NCI-H446 treated with DMSO at 0.1 percent for 48 hours (cell line): Measurements from ENCODE around the gene TMEM8B.

Experiments
- DNase-seq: peaks from one replicate; lab custom pipeline; 2025; lab: John Stamatoyannopoulos, UW

TMEM8B gene, protein sequence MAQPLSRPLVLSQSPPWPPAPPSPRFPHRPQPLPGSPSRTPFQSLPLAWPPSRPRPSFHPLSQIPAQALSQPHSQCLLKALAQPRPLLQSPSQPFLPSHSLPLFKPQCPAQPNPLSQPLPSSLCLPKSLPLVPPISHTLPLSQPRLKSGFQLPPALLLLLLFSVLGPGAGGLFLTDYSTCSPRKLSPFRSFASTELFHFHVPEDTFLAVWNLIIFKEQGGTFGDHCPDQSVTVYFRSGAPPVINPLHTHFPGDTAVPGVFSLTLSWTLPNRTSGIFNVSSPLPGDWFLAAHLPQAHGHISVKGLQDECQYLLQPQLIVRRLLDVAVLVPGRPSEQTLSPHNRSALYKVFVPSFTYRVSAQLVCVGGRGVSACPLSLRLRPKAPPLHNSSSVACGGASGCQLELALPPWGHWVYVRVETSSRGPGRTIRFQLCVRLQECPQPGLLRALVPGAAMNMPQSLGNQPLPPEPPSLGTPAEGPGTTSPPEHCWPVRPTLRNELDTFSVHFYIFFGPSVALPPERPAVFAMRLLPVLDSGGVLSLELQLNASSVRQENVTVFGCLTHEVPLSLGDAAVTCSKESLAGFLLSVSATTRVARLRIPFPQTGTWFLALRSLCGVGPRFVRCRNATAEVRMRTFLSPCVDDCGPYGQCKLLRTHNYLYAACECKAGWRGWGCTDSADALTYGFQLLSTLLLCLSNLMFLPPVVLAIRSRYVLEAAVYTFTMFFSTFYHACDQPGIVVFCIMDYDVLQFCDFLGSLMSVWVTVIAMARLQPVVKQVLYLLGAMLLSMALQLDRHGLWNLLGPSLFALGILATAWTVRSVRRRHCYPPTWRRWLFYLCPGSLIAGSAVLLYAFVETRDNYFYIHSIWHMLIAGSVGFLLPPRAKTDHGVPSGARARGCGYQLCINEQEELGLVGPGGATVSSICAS

DNA sequence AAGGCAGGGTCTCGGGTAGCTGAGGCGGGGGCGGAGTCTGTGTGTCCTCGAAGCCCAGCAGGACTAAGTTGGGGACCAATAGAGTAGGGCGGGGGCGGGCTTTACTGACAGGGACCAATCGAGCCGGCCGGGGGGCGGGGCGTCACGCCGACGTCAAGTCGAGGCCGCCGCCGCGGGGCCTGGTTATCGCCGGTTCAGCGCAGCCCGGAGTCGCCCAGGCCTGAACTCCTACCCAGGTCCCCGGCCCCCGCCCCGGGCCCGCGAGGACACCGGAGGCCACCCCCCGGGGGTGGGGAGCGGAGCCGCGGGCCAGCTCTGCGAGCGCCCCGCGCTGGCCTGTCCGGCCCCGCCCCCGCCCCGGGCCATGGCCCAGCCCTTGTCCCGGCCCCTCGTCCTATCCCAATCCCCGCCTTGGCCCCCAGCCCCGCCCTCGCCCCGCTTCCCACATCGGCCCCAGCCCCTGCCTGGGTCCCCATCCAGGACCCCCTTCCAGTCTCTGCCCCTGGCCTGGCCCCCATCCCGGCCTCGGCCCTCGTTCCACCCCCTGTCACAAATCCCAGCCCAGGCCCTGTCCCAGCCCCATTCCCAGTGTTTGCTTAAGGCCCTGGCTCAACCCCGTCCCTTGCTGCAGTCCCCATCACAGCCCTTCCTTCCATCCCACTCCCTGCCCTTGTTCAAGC, at the start of gene TMEM8B:
Gene TMEM8B (plus strand): TSS at position 145 of the 680 bp plus-strand sequence. CDS start 220 bp downstream, at position 365.
- peak; percentile 72 for DNase-seq

DNA sequence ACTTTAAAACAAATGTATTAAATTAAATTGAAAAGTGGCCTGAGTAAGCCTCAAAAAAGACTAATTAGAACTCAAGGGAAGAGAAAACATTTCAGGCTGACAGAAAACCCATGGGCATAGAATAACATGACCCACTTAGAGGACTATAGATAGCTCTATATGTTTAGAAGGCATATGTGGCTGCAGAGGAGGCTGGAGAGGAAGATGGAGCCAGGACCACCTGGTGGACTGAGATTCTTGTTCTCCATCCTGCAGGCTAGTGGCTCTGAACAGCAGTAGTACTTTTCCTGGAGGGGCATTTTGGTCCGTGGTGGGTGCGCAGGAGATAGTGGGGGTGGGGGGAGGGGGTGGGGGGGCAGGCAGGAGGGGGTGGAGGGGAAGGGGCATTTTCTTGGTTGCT, 48.0 kb upstream of the TMEM8B start:
- no peak for DNase-seq

DNA sequence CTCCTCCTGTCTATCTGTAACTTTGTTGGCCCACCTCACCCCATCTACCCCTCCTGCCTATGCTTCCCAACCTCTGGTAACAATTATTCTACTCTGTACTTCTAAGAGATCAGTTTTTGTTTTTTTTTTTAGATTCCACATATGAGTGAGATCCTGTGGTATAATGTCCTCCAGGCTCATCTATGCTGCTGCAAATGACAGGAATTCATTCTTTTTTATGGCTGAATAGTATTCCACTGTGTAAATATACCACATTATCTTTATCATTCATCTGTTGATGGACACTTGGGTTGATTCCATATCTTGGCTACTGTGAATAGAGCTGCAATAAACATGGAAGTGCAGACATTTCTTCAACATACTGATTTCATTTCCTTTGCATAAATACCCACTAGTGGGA, 45.6 kb upstream of the TMEM8B start:
- DNase-seq = no peak

DNA sequence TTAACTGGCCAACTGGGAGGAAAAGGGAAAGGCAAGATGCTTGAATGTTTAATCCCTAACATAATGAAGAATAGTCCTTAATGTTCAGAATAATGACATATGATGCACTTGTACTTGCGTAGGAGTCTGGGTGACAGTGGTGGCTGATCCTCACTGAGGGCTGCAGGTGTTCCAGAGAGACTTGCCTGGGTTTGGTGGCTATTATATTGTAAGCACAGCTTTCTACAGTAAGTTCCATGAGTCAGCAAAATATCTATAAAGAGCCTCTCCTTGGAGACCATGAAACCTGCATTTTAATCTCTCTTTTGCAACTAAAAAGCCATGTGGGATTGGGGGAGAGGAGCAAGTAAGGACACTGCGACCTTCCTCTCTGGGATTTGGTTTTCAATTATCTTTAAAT, 39.5 kb upstream of the TMEM8B start:
- DNase-seq = no peak

GRCh38 chr9:35790025-35790384, 39.0 kb upstream of the TMEM8B start:
- DNase-seq = no peak

- DNase-seq = peak; percentile 47
These were observed 38.4 kb upstream of the TMEM8B start for GRCh38 chr9:35790385-35791296.

DNA sequence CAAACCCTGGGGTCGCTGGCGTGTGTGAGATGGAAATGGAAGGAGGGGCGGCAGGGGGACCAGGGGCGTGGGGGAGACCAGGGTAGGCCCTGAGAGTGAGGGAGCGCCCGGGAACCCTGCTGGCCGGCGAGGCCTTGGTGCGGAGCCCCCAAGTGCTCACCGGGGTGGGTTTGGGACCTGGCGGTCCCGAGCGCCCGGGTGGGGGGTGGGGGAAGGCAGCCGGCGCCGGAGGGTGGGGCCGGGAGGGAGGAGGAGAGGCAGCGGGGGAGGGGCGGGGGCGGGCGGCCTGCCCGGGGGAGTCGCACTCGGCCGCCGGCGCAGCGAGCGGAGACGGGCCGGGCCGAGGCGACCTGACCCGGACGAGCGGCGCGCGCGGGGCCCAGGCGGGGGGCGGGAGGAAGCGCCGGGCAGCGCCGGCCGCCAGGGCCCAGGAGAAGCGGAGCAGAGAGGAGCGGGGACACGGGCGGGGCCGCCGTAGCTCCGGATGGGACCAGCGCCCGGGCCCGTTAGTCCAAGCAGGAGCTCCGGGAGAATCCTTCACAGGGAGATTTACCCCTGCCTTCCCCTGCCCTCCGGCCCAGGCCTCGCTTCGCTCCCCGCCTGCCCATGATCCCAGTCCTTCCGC, 37.6 kb upstream of the TMEM8B start, which contains the start of gene NPR2:
Gene NPR2 (plus strand): TSS at position 295 of the 625 bp plus-strand sequence. CDS start 818 bp downstream, outside the sequence.
- no peak for DNase-seq

- no peak for DNase-seq
These were observed 36.8 kb upstream of the TMEM8B start for GRCh38 chr9:35792024-35792813.

DNA sequence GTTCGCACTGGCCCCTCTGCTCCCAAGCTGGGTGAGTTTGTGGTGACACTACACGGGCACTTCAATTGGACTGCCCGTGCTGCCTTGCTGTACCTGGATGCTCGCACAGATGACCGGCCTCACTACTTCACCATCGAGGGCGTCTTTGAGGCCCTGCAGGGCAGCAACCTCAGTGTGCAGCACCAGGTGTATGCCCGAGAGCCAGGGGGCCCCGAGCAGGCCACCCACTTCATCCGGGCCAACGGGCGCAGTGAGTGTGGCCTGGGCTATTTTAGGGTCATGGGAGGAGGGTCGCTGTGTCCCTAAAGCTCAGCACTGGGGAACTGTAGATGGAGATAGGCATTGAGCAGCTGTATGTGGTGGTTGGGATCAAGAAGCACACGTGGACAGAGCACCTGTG, 36.2 kb upstream of the TMEM8B start:
- DNase-seq = no peak

GRCh38 chr9:35793461-35793860, 35.6 kb upstream of the TMEM8B start:
- DNase-seq = no peak

- no peak for DNase-seq
These were observed 33.3 kb upstream of the TMEM8B start for GRCh38 chr9:35795695-35796094.

DNA sequence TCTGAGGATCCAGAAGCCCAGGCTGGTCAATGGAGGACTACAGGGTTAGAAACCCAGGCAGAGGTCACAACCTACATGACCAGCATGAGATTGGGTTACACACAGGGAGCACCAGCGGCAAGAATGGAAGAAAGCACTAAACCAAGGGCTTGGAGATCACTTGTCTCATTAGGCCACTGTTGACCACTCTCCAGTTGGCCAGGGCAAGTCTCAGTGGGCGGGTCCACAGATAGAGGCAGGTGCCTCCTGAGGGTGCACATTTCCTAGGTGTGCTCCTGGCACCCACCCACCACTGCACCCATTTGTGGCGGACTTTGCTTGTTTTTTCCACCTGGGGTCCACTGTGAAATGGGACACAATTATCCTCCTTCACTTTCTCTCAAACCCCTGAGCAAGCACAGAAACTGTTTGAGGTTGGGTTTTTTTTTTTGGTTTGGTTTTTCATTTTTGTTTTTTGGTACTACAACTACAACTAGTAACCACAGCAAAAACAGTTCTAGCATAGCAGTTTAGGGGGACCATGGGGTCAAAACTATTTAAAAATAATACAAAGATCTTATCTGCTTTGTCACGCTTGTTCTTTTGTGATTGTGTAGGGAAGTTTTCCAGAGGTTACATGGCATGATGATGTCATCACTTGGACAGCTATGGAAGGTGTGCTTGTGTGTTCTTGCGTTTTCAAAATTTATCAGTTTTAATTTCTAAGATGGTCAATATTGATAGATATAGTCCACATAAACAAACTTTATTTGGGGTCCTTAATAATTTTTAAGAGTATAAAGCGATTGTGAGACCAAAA, 31.5 kb upstream of the TMEM8B start:
- DNase-seq = no peak

DNA sequence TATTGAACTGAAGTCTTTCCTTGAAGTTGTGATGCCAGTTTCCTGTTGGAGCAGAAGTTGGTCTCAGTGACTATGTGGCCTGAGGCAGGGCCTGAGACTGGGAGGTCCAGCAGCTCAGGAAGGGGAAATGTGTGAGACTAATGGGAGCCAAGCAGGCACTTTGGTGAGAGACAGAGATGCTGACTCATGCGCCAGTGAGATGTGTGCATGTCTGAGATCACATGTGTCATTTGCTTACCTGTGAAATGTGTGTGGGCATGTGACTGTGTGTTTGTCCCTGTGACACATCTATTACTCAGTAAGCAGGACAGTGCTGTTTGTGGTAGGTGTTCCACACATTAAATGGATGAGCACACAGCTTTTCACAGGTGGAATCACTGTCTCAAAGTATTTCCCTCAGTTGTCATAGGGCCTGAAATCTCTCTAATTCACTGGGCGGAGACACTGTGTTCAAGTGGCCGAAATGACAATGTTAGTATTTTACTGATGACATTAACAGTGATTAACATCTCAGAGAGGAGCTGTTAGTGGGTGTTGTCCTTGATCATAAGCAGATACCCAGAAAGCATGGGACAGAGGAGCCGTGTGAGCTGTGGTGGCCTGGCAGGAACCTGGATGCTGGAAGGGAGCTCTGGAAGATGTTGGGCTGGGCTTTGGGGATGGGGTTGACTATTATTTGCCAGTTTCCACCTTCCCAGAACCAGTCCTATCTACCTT, 30.2 kb upstream of the TMEM8B start:
- no peak for DNase-seq

DNA sequence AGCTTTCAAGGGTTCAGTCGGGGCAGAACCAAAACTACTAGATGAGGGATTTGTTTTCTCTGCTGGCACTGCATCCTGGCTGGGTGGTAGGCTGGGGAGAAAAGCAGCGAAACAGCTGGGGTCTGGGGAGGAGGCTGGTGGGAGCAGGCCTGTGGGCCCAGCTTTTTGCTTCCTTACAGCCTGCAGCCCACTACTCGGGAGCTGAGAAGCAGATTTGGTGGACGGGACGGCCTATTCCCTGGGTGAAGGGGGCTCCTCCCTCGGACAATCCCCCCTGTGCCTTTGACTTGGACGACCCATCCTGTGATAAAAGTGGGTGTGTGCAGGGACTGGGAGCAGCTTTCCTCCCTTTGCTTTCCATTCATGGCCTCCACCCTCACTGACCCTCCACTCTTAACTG, 28.5 kb upstream of the TMEM8B start:
- DNase-seq = no peak

- no peak for DNase-seq
These were observed 27.5 kb upstream of the TMEM8B start for GRCh38 chr9:35801328-35802128.

GRCh38 chr9:35806101-35806500, 22.9 kb upstream of the TMEM8B start:
- DNase-seq = no peak

GRCh38 chr9:35808433-35808832, 20.6 kb upstream of the TMEM8B start:
- no peak for DNase-seq

GRCh38 chr9:35810122-35810521, 18.9 kb upstream of the TMEM8B start:
- no peak for DNase-seq
